Thyroid gland (tissue), 4 donors: Measurements from ENCODE around the gene KRT13. TPM values are rescaled to one million over a fixed set of nuclear protein-coding genes. Genes with fewer than 3 reads are reported as not detected.

ENCODE experiments used
- DNase-seq, 2 donors: peaks; one replicate each; pipeline ENCODE4 v3.0.0-alpha.2; 2019
- H3K27ac ChIP-seq, 3 donors: fragments of 200-600 bp; sonication (generic); 1 replicate in 2 of 3; 2 replicates in 1 of 3; pipeline ENCODE4 v1.5.1; 2016 to 2019; ENCODE audit warnings: mild to moderate bottlenecking in 1 of 3, moderate library complexity in 1 of 3
- H3K27me3 ChIP-seq: fragments of 200-600 bp; sonication (generic); one replicate; pipeline ENCODE4 v1.5.1; 2019
- H3K36me3 ChIP-seq, 2 donors: fragments of 200-600 bp; sonication (generic); one replicate each; pipeline ENCODE4 v1.5.1; 2016 to 2019
- H3K4me1 ChIP-seq, 2 donors: fragments of 200-600 bp; sonication (generic); one replicate each; pipeline ENCODE4 v1.5.1; 2017 to 2019
- H3K4me3 ChIP-seq, 3 donors: fragments of 200-600 bp; sonication (generic); replicated peaks in 1 of 3; 1 replicate in 2 of 3; 2 replicates in 1 of 3; pipeline ENCODE4 v1.5.1; 2016; ENCODE audit warnings: mild to moderate bottlenecking in 1 of 3
- H3K9me3 ChIP-seq: fragments of 200-600 bp; sonication (generic); one replicate; pipeline ENCODE4 v1.5.1; 2017
- CTCF ChIP-seq, 6 experiments: fragments of 200-600 bp in 3 of 6; fragments of 450-650 bp in 3 of 6; sonication (generic) in 3 of 6; IDR thresholded peaks; one replicate each; pipeline ENCODE4 v1.5.1; 2016 to 2019; ENCODE audit warnings: antibody characterized with exemption in 6 of 6, mild to moderate bottlenecking in 2 of 6, inconsistent platforms in 1 of 6, moderate library complexity in 1 of 6
- POLR2A ChIP-seq, 2 donors: fragments of 450-650 bp; IDR thresholded peaks; one replicate each; pipeline ENCODE4 v1.6.1; 2017; ENCODE audit warnings: antibody characterized with exemption in 2 of 2, mild to moderate bottlenecking in 2 of 2, moderate library complexity in 1 of 2
- WGBS, 2 donors: methylation state at CpG; one replicate each; pipeline ENCODE4 v1.1.5; 2017; 5-methylcytosine and 5-hydroxymethylcytosine counted together
- intact Hi-C: fragments of 100-400 bp; cut with DNase I; formaldehyde crosslinking; loops from one replicate; pipeline ENCODE4 v1.15.1; 2023
- total RNA-seq, 4 donors: library from RNA; depleted of rRNA; stranded (reverse); fragments of >200 nt; gene quantifications; one replicate each; pipeline ENCODE4 v1.2.3, GENCODE V29; 2016

Gene KRT13
- total RNA-seq, 4 donors from 2014 or later = 0.83 TPM; not detected in 3

GRCh38 chr17:41520821-41521521 is 15.6 kb upstream of the KRT13 start:
- intact Hi-C loops = no loop called here
- Histone ChIP-seq H3K4me3 (no peak overlapping the region), H3K4me1 (no peaks in the 10 kb centered on the region), H3K9me3 (no peaks in the 10 kb centered on the region), H3K27ac (no peak overlapping the region), H3K36me3 (no peaks in the 10 kb centered on the region), H3K27me3 (no peaks in the 10 kb centered on the region)
- 59 to 63% methylated on average over 7 to 10 of the region's 10 CpGs for WGBS, 2 donors
- DNase-seq = no peak
- TF ChIP-seq CTCF (IDR thresholded peaks at IDR 0.05) = no peak
- no peak for TF ChIP-seq POLR2A (IDR thresholded peaks at IDR 0.05)

GRCh38 chr17:41519501-41520224 is 14.3 kb upstream of the KRT13 start:
- Histone ChIP-seq H3K4me3 (no peak overlapping the region), H3K9me3 (no peaks in the 10 kb centered on the region), H3K27ac (no peak overlapping the region), H3K4me1 (no peaks in the 10 kb centered on the region), H3K36me3 (no peaks in the 10 kb centered on the region), H3K27me3 (no peaks in the 10 kb centered on the region)
- 64 to 69% methylated on average over 6 to 9 of the region's 11 CpGs for WGBS, 2 donors
- no peak for TF ChIP-seq POLR2A (IDR thresholded peaks at IDR 0.05)
- no peak for TF ChIP-seq CTCF (IDR thresholded peaks at IDR 0.05)
- intact Hi-C loops = no loop called here
- DNase-seq = no peak

GRCh38 chr17:41518789-41519449 is 13.5 kb upstream of the KRT13 start, which contains the start of gene KRT15:
Gene KRT15, minus strand, starts transcription at chr17:41518890. Its CDS starts 63 bp downstream, at chr17:41518827.
- Histone ChIP-seq H3K27ac (no peak within 1 kb of the TSS), H3K36me3 (no peaks in the 10 kb centered on the region), H3K27me3 (no peaks in the 10 kb centered on the region), H3K4me3 (no peak within 1 kb of the TSS), H3K4me1 (no peaks in the 10 kb centered on the region), H3K9me3 (no peaks in the 10 kb centered on the region)
- no peak for DNase-seq
- intact Hi-C loops = no loop called here
- TF ChIP-seq CTCF (IDR thresholded peaks at IDR 0.05) = no peak
- TF ChIP-seq POLR2A (IDR thresholded peaks at IDR 0.05) = no peak
- WGBS, 2 donors = 80 to 85% methylated on average over 8 of the region's 8 CpGs

GRCh38 chr17:41518031-41518430 is 12.6 kb upstream of the KRT13 start:
- DNase-seq = no peak
- no peaks in the 10 kb centered on the region for H3K36me3 ChIP-seq
- H3K9me3 ChIP-seq = no peaks in the 10 kb centered on the region
- H3K4me3 ChIP-seq = no peak overlapping the region
- no peaks in the 10 kb centered on the region for H3K4me1 ChIP-seq
- TF ChIP-seq POLR2A (IDR thresholded peaks at IDR 0.05) (no peak), CTCF (IDR thresholded peaks at IDR 0.05) (no peak)
- intact Hi-C loops = no loop called here
- H3K27ac ChIP-seq = no peak overlapping the region
- H3K27me3 ChIP-seq = no peaks in the 10 kb centered on the region
- WGBS, 2 donors = 87 to 100% methylated on average over 3 of the region's 3 CpGs
